K562 (cell line): Measurements from ENCODE around the gene HCAR3. TPM values are rescaled to one million over a fixed set of nuclear protein-coding genes. Genes with fewer than 3 reads are reported as not detected.

Source experiments
- ATAC-seq: fragments of 200-7000 bp; cut with Tn5 transposase; 3 replicates; pipeline ENCODE4 v1.9.1; 2020; ENCODE audit warnings: moderate library complexity
- BruUV-seq: library from RNA; stranded (reverse); fragments of 400-500 nt; replicated peaks from 2 replicates; lab custom pipeline; 2021; lab: Mats Ljungman, UMichigan
- CTCF ChIA-PET: fragments of 300-600 bp; formaldehyde crosslinking; extraction: SDS; loops from one replicate; lab custom pipeline; 2021; ENCODE audit warnings: low intra/inter-chr PET ratio; lab: Yijun Ruan, JAX
- POLR2A ChIA-PET: fragments of 300-600, 350-650 bp; sonication (Branson Sonifier 250); formaldehyde crosslinking; extraction: SDS; loops from one replicate; lab custom pipeline; 2021; ENCODE audit warnings: antibody characterized with exemption, inconsistent platforms; lab: Yijun Ruan, JAX
- DNase-seq, 4 experiments: peaks; one replicate each; pipeline versions ENCODE4 v3.0.0 to v3.0.0-alpha.2; 2011 to 2018; ENCODE audit warnings: low spot score in 3 of 4, mixed read lengths in 3 of 4; ENCODE audit errors: extremely low read depth in 1 of 4
- FAIRE-seq: peaks from 2 replicates; lab custom pipeline; 2011; peaks lifted over from hg19 to GRCh38; lab: Jason Lieb, UNC
- H2AFZ ChIP-seq: 2 replicates; pipeline ENCODE4 v1.6.0; 2011; ENCODE audit warnings: low read depth, low read length, control low read depth, inconsistent platforms
- H3K27ac ChIP-seq: fragments of 200-600 bp; 3 replicates; pipeline ENCODE4 v1.8.0; 2011; ENCODE audit warnings: low read depth, mild to moderate bottlenecking, control low read depth, inconsistent platforms, low read length, moderate library complexity, mixed read lengths; ENCODE audit errors: extremely low read depth
- H3K27me3 ChIP-seq, 2 experiments: fragments of 300-600 bp in 1 of 2; 2 replicates in 1 of 2; 3 replicates in 1 of 2; pipeline versions ENCODE4 v1.6.0 to v1.8.0; 2011; ENCODE audit warnings: inconsistent platforms in 2 of 2, low read length in 2 of 2, mild to moderate bottlenecking in 1 of 2, mixed read lengths in 1 of 2, moderate library complexity in 1 of 2; ENCODE audit not compliant: control insufficient read depth in 2 of 2, insufficient read depth in 2 of 2
- H3K36me3 ChIP-seq: fragments of 300-600 bp; 3 replicates; pipeline ENCODE4 v1.8.0; 2011; ENCODE audit warnings: mild to moderate bottlenecking, low read length, inconsistent platforms; ENCODE audit not compliant: control insufficient read depth, insufficient read depth
- H3K4me1 ChIP-seq, 2 experiments: fragments of 200-600 bp in 1 of 2; replicated peaks in 1 of 2; 2 replicates in 1 of 2; 3 replicates in 1 of 2; pipeline versions ENCODE4 v1.5.1 to v1.8.0; 2011; ENCODE audit warnings: inconsistent platforms in 2 of 2, low read length in 2 of 2, mild to moderate bottlenecking in 1 of 2, mixed read lengths in 1 of 2, moderate library complexity in 1 of 2; ENCODE audit not compliant: control insufficient read depth in 2 of 2, insufficient read depth in 2 of 2
- H3K4me2 ChIP-seq: 2 replicates; pipeline ENCODE4 v1.6.1; 2011; ENCODE audit warnings: low read length, control low read depth, inconsistent platforms, mixed read lengths; ENCODE audit not compliant: insufficient read depth
- H3K4me3 ChIP-seq: fragments of 200-600 bp; sonication (generic), shearing (Covaris generic); 2 replicates; pipeline ENCODE4 v1.5.1; 2016; ENCODE audit warnings: control low read depth, inconsistent platforms
- H3K79me2 ChIP-seq: fragments of 200-600 bp; 3 replicates; pipeline ENCODE4 v1.8.0; 2011; ENCODE audit warnings: low read length, inconsistent platforms; ENCODE audit not compliant: control insufficient read depth, insufficient read depth
- H3K9ac ChIP-seq, 2 experiments: 2 replicates each; pipeline versions ENCODE4 v1.6.0 to v1.6.1; 2011; ENCODE audit warnings: low read depth in 2 of 2, low read length in 2 of 2, control low read depth in 1 of 2, inconsistent platforms in 1 of 2, mild to moderate bottlenecking in 1 of 2, mixed read lengths in 1 of 2; ENCODE audit not compliant: insufficient read depth in 1 of 2
- H3K9me1 ChIP-seq: one replicate; pipeline ENCODE4 v1.6.0; 2011; ENCODE audit warnings: inconsistent platforms, mild to moderate bottlenecking, low read length, moderate library complexity; ENCODE audit not compliant: control insufficient read depth, insufficient read depth
- H3K9me3 ChIP-seq: replicated peaks from 2 replicates; pipeline ENCODE4 v1.5.1; 2011; ENCODE audit warnings: low read depth, low read length, inconsistent platforms; ENCODE audit not compliant: control insufficient read depth, insufficient read depth
- H4K20me1 ChIP-seq: replicated peaks from 2 replicates; pipeline ENCODE4 v1.6.1; 2011; ENCODE audit warnings: low read length, inconsistent platforms, mixed read lengths; ENCODE audit not compliant: control insufficient read depth, insufficient read depth
- CUX1 ChIP-seq: fragments of 200-800 bp; sonication (Bioruptor generic); IDR thresholded peaks from 2 replicates; pipeline ENCODE4 v1.6.1; 2016; ENCODE audit warnings: missing genetic modification characterization, missing compliant biosample characterization
- ZNF431 ChIP-seq: sonication (generic); formaldehyde crosslinking; IDR thresholded peaks from 2 replicates; pipeline ENCODE4 v1.8.0; 2022; ENCODE audit warnings: mild to moderate bottlenecking, missing genetic modification reagents
- WGBS: fragments of 100-300 bp; shearing (Covaris generic); methylation state at CpG from one replicate; pipeline ENCODE4 v1.1.6; 2016; ENCODE audit warnings: low coverage, mixed read lengths; ENCODE audit not compliant: insufficient coverage; ENCODE audit errors: missing lambda C conversion rate; 5-methylcytosine and 5-hydroxymethylcytosine counted together
- in situ Hi-C: fragments of 300-500 bp; cut with MboI; formaldehyde crosslinking; loops from 4 replicates; pipeline ENCODE4 v1.15.0; 2018; ENCODE audit warnings: inconsistent platforms, mixed read lengths
- intact Hi-C: fragments of 100-400 bp; cut with micrococcal nuclease; formaldehyde crosslinking; loops from 2 replicates; pipeline ENCODE4 v1.14.2; 2022
- polyA plus RNA-seq, 8 experiments: library from polyadenylated mRNA; depleted of rRNA in 4 of 8; stranded (reverse) in 5 of 8; unstranded in 3 of 8; fragments of >200 nt; fragmentation: Nextera tagmentation in 2 of 8; fragmentation: Illumina TruSeq in 1 of 8; extraction: Ambion mirVana in 2 of 8; extraction: Trizol in 1 of 8; gene quantifications; 2 replicates each; pipeline versions ENCODE4 v1.2.1 to v1.2.3, GENCODE V29; 2011 to 2014; ENCODE audit warnings: inconsistent platforms in 1 of 8, missing spikeins in 1 of 8
- total RNA-seq, 7 experiments: library from RNA; depleted of rRNA in 6 of 7; stranded (reverse); fragments of >200 nt in 6 of 7; fragmentation: Illumina TruSeq in 2 of 7; extraction: Trizol in 2 of 7; gene quantifications; 2 replicates each; pipeline versions ENCODE4 v1.2.1 to v1.2.3, GENCODE V29; 2011 to 2021; ENCODE audit warnings: low replicate concordance in 1 of 7

Gene HCAR3
- total and polyA plus RNA-seq, 9 of the 15 experiments (the other 6 are each of a cell fraction or from before 2014, with no cell fraction given): not detected

GRCh38 chr12:122691566-122691965 lies 25.0 kb downstream of the HCAR3 start:
- Histone ChIP-seq H3K9me3 (no peaks in the 10 kb centered on the region), H2AFZ (no peak overlapping the region), H3K4me3 (no peak overlapping the region), H3K79me2 (no peaks in the 10 kb centered on the region), H3K36me3 (no peaks in the 10 kb centered on the region), H3K9me1 (no peaks in the 10 kb centered on the region), H3K9ac (peak overlapping the region in 1 of 2 experiments; percentile 45; a peak in 1 of 4 replicates), H3K27ac (no peak overlapping the region), H4K20me1 (no peaks in the 10 kb centered on the region), H3K4me1 (no peaks in the 10 kb centered on the region; a peak in 1 of 5 replicates), H3K27me3 (peaks cover 5 to 42% of the 10 kb centered on the region in 2 experiments), H3K4me2 (no peak overlapping the region)
- in situ Hi-C loops (no loop called here), intact Hi-C loops (no loop called here)
- BruUV-seq: no TSS peak
- ChIA-PET POLR2A (interaction anchor here (0.6 kb wide), 1 partner anchor 11 kb away, joined by 3 read pairs; no protein-coding TSS in a partner anchor), CTCF (no interaction called here)
- TF ChIP-seq ZNF431: no peak
- peak; percentile 58; the same call in 1 of the 2 replicates for TF ChIP-seq CUX1 (CRISPR knock-in tag)
- DNase-seq: no peak
- WGBS: 0% methylated on average over 3 of the region's 3 CpGs
- no peak; the same call in 2 of the 3 replicates for ATAC-seq
- no peak for FAIRE-seq
